GM18498 (cell line): ENCODE data around the gene TCTN1.
"Not testable (repeated sequence)": the region's sequence is repeated elsewhere in the genome, so short reads cannot be mapped to it uniquely, and the experiment has no call there.

Experiments used
- ATAC-seq: cut with Tn5 transposase; IDR thresholded peaks from one replicate; pipeline ENCODE4 v1.9.1; 2021; ENCODE audit warnings: mild to moderate bottlenecking, moderate library complexity; ENCODE audit not compliant: unreplicated experiment

Gene TCTN1

DNA sequence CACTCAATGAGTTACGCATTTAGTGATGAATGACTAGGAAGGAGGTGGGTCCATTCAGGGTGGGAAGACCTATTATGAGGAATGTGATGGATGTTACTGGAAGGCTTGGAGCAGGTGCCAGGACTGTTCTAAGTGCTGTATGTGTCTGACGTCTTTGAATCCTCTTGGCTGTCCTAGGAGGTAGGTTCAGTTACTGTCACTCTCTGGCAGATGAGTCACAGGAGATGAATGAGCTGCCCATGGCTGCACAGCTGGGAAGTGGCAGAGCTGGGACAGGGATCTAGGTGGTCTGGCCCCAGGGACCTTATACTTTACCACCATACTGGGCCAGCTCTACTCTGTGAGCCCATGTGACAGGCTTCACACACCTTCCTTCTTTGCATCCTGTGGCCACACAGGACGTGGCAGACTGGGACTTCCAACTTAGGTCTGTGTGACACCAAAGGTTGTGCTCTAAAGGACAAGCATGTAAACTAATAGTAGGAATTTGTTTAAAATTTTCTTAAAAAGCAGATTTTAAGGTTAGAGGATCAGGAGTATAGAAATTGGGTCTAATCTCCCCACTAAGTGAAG is 24.0 kb downstream of the TCTN1 start:
- ATAC-seq: no peak

DNA sequence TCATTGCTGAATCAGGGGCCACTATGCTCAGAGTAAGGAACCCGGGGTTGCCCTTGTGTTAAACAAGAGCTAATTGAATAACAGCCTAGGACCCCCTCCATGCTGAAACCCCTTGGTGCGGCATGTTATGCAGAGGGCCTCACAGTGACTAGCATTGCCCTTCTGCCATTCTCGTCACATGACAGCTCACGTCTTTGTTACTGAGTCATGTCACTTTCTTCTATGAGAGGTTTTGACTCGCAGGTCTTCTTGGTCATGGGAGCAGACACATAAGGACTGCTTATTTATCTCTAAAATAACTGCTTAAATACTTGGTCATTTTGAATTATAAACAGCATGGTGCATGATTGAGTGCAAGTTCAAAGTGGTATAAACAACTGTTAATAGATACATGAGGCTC is 24.9 kb downstream of the TCTN1 start:
- no peak for ATAC-seq

DNA sequence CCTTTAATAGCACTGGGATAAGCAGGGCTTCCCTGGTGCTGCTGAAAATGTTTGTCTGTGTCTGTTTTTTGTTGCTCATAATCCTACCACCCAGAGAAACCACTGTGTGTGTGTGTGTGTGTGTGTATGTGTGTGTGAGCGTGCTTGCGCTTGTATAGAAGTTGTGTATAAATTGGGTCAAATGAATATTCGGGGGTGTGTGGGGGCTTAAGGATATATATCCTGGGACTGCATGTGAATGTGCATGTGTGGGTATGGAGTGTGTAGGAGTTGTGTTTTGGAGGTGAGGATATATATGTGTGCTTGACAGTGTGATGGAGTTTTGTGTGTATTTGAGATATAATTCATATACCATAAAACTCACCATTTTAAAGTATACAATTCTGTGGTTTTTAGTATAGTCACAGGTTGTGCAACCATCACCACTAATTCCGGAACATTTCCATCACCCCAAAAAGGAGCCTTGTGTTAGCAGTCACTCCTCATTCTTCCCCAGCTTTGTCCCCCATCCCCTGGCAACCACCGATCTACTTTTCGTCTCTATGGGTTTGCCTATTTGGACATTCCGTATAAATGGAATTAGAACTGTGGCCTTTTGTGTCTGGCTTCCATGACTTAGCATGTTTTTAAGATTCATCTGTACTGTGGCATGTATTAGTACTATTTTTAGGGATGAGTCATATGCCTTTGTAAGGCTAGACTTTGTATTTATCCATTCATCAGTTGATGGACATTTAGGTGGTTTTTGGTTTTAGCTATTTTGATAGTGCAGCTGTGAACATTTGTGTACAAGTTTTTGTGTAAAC is 25.6 kb downstream of the TCTN1 start:
- ATAC-seq: no peak

DNA sequence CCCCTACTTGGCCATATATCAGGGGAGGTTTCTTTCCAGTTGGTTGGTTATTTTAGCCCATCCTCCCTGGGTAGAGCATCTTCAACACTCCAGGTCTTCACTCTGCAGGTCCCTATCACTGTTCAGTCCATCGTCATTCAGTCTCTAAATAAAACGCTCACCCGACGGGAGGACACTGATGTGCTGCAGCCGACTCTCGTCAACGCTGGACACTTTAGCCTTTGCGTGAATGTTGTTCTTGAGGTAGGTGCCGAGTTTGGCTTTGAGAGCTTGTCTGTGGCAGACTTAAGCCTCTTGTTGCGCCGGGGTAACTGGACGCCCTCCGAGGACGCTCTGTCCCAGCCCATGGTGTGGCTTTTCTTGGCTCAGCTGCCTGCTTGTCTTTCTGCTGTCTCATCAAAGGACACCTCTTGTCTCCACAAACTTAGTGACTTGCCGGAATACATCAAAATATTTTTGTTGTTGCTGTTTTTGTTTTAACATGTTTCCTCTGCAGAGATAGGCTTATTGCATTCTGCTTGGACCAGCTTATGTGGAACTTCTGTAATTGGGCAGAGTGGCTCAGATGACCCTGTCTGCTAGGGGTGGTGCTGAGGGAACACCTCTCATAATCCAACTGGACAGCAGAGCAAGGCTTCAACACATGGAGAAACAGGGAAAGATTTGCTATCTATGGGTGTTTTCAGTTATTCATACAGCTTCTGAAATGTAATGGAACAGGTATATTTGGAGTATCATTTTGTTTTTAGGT is 26.5 kb downstream of the TCTN1 start:
- ATAC-seq: no peak

DNA sequence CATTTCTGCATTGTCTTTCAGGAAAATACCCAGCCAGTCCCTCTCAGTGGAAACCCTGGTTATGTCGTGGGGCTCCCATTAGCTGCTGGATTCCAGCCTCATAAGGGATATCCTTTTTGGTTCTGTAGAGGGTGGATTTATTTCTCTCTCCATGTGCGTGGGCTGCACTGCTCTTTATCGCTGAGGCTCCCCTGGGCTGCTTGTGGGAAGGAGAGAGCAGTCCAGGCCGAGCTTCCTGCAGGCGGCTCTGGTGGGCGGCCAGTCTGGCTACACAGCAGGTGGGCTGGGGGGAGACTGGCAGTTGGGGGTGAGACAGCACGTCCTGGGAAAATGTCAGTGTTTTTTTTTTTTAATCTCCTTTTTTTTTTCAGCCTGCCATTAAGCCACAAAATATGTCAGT is 27.6 kb downstream of the TCTN1 start:
- ATAC-seq: no peak

DNA sequence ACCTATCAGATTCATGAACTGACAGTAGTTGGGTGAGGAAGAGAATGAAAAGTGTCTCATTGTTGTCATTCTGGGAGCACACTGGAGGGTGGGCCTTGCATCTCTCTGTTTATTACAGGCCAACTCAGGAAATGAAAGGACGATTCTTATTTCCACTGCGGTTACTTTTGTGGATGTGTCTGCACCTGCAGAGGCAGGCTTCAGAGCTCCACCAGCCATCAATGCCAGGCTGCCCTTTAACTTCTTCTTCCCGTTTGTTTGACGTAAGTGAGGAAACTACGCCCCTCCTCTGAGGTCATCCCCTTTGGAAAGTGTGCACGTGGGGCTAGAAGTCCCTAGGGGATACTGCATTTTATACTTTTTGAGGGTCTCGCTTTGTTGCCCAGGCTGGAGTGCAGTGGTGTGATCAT is 33.7 kb downstream of the TCTN1 start:
- ATAC-seq: no peak

DNA sequence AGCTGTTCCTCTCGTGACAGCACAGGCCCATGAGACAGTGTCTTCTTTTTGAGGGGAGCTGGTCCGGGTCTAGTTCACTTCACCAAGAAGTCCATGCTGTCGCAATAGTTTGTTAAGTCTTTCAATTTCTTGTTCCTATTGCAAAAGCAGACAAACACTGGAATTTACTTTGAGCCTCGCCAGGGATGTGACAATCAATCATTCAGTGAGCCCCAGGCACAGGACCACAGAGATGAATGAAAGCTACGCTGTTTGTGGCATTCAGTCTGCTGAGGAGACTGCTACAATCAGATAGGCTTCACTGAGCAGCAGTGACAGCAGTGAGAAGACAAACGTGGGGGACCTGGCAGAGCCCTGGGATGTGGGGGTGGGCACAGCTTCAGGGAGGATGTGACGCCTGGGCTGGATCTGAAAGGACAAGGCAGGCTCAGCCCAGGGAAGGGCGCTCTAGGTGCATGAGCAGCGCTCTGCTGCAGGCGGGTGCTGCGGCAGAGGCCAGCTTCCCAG is 35.5 kb downstream of the TCTN1 start:
- ATAC-seq: no peak

DNA sequence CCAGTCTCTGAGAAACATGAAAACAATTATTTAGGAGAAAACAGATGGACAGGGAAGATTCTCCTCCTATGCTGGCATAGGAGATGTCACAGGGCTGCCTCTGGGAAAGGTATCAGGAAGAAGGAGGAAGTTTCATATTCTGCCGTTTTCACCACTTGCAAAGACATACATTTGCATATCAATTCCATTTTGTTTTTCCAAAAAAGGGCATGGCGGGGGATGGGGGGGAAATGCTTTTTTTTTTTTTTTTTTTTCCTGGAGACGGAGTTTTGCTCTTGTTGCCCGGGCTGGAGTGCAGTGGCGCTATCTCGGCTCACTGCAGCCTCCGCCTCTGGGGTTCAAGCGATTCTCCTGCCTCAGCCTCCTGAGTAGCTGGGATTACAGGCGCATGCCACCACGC is 40.3 kb downstream of the TCTN1 start:
- not testable (repeated sequence) for ATAC-seq

DNA sequence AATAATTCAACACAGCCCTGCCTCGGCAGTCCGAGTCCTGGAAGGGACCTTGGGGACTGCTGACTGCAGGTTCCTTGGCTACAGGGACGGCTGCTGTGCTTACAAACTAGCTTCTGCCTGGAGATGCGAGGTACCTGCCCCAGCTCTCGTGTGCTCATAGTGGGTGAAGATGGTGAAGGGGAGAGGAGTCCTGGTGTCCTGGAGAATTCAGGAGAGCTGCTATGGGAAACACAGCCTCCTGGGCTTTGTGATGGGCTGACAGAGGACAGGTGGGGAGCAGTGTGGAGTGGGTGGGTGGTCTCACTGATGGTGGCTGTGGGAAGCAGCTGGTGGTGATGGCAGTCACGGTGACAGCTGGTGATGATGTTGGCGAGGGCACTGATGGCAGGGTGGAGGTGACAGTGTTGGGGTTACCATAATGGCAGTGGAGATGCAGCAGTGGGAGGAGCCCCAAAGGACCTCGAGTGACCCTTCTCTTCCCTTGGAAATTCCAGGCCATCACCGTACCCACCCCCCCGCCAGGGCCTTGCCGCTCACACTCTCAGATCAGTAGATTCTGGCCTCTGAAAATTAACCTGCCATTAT is 42.2 kb downstream of the TCTN1 start:
- ATAC-seq: no peak

DNA sequence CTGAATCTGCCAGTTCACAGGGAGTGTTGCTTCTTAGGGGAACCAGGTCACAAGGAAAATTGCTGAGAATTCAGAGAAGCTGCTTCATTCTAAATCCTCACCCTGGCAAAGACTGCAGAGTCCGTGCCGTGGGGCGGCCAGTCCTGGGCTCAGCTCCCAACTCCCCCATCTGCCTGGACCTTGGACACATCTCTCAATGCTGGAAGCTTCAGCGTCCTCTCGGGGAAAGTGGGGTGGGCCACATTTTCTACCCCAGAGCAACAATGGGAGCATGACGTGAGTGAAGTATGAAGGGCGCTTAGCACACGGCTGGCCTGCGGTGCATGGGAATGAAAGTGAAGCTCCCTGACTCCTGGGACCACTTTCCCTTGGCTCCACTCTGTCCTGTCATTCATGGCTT is 43.8 kb downstream of the TCTN1 start:
- no peak for ATAC-seq

DNA sequence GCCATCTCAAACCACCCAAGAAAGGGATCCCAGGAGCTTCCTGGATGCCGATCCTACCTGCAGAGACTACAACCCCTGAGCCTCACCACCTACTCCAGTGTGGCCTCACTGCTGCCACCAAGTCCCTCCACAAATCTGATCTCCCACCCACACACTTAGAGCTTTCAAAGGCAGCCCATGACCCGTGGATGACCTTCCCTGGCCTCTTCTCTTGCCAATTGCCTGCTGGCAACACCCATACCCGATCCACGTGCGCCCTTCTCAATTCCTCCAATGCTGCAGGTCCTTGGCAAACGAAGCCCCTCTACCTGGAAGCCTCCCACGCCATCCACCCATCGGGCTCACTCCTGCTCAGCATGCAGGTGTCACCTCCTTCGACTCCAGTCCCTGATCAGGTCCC is 44.3 kb downstream of the TCTN1 start:
- ATAC-seq: no peak

DNA sequence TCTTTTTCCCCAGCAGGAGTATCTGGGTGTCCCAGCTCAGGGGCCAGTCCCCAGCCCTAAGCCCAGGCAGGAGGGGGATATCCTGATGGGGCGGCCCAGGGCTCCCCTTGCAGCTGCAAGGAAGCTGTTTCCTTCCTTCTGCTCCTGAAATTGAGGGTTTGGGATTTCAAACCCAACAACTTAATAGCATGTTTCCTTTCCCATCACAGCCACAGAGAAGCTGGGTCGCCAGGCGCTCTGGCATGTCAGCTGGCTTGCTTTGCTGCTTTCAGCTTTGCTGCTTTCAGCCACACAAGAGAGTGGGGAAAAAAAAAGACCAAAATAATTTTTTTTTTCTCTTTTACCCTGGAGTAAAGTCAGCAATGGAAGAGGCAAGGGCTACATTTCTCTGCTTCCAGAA is 44.9 kb downstream of the TCTN1 start:
- ATAC-seq: no peak

DNA sequence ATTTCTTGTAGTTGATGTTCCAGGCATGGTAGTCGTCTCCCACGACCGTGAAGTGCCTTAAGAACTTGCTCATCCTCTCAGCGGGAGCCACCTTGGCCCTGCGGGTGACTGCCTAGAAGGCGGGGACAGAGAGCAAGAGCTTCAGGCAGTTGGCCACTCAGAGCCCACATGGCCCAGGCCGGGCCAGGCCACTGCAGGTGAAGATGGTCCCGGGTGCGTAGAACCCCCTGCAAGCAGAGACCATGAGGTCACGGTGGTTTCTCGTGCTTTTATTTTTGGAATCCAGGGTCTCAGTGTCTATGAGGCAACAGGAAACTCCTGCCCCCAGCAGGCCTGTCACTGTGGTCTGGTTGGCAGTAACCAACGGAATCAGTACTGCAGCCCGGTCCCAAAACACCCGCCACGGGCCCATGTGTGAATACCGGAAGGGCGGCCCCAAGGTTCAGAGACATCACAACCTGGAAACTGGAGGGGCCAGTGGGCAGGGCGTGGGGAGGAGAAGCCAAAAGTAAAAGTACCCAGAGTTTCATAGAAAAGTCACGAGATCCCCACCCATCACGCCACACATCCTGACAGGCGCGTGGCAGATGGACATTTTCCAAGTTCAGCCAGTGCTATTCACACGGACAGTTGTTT is 47.5 kb downstream of the TCTN1 start:
- ATAC-seq: peak; percentile 89

DNA sequence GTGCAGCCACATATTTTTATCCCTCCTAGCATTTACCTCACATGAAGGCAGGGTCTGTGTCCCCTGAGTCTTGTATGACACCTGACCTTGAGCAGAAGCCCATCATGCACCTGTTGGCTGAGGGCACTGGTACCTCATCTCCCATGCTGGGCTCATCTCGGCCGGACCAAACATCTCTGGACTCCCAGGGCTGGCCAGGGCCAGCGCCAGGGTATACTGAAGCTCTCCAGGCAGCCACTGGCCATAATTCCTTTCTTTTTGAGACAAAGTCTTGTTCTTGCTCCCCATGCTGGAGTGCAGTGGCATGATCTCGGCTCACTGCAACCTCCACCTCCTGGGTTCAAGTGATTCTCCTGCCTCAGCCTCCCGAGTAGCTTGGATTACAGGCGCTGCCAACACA is 53.0 kb downstream of the TCTN1 start:
- ATAC-seq: no peak

DNA sequence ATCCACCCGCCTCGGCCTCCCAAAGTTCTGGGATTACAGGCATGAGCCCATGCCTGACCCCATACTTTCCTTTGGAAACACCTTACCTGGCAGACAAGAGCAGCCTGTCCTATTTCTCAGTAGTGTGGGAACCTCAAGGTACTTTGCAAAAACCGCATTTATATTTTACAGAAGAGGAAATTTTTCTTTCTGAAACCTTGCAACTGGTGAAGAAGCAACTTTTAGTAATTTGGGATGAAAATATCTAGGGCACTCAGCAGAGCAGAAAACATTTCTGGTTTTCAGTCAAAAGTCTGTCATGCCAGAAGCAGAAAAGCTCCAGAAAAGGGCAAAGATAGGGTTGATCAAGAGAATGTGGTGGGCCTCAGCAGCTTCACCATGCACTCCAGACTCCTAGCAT is 53.7 kb downstream of the TCTN1 start:
- ATAC-seq: no peak

DNA sequence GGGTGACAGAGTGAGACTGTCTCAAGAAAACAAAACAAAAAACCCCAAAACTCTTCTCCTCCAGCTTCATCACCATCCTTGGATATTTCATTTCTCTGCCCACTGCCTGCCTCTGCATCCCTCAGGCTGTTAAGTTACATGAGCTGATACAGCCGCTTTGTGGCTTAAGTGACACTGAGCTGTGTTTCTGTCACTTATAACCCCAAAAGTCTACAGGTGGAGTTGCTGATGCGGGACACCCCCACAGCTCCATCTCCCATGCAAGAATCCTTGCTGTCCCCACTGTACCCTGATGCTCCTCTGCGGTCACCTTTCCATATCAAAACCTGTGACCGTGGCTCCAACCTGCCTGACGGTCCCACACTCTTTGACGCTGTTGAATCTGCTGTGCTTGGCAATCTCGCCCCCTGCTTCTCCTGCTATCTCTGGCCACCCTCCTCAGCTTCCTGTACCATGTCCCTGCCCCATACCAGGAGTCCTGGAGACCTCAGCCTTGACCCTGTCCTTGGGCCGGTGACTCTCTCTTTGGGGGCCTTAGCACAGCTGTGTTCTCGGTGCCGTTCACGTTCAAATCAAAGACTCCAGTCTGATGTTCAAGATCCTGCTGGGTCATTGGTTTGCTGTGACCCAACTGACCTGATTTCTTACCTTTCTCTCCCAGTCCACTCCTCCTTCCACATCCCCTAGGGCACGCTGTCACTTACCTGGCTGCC is 54.7 kb downstream of the TCTN1 start:
- ATAC-seq: no peak

DNA sequence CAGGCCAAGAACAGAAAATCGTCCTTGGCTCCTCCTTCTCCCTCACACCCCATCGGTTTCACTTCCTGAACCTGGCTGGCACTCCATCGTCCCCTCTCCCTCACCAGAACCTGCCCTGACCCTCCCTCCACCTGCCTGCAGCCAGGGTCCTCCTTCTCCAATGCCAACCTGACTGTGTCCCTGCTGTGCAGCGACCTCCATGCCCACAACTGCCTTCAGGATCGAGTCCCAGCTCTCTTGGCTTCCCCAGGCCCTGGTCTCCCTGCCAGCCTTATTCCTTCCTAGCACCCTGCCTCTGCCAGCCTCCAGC is 55.2 kb downstream of the TCTN1 start:
- peak; percentile 36 for ATAC-seq

DNA sequence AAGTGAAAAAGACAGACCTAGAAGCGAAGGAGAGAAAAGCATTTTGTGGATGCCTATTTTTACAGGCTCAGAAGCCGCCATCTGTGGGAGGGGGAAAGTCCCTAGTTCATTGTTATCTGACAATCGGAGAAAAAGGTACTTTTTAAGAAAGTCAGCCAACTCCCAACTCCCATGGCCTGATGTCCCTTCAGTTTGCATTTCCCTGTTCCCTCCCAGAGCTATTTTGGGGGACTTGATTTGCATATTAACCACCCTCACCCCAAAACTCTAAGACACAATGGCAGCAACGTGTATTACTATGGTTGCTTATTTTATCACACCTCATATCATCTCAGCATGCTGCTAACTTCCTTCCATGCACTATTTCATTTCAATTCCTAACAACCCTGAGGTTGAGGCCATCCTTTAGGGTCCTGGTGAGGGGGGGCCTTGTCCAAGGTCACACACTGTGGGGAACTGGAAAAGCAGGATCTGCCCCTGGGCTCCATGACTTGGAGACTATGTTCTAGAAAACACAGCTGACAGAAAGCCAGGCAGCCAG is 56.3 kb downstream of the TCTN1 start:
- peak; percentile 56 for ATAC-seq

DNA sequence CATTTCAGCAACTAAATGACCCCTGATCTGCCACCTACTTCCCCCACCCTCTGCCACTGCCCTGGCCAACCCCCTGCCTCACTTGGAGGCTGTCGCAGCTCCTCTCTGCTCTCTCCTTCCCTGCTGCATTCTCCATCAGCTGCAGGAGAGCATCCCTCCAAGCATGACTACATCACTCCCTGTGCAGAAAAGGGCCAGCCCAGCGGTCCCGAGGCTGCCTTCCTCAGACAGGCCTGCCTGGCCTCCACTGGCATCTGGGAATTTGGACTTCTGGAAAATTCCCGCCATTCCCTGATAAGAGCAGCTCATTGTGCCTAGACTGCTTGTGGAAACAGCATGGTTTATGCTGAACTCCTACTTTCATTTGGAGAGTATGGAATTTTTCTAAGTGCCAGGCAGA is 62.2 kb downstream of the TCTN1 start:
- ATAC-seq: no peak

DNA sequence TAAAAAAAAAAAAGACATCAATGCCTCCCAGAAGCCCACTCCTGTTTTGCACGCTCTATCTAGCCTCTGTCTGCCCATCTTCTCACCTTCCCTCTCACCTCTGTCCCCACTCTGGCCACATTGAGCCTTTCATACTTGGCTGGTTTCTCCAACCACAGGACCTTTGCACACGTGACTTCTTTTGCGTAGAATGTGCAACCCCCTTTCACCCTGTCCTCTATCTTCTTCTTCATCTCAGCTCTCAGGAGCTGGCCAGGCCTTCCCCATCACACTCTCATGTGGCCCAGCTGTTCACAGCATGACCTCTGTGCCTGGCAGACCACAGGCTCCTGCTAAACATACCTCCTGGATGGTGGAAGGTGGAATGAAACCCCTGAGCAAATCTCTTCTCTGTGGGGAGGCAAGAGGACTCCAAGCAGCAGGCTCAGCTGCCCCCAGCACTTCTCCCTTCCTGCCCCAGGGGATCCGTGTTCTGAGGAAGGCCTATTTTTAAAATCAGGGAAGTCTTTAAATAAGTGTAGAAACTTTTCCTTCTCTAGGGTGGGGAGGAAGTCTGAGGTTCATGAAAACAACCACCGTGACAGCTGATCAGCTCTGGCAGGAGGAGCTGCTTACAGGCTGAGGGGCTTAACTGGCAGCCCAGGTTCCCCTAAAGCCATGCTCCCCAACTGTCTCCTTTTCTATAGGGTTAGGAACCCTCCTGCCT is 63.4 kb downstream of the TCTN1 start:
- ATAC-seq: peak; percentile 83
